Neural cell (in vitro differentiated cells): ENCODE results near the gene EMILIN3.

Source experiments
- TAF1 ChIP-seq: IDR thresholded peaks from 2 replicates; pipeline ENCODE4 v1.6.1; 2012; ENCODE audit warnings: low read depth
- TF ChIP-seq, protein P1 (sequence below): fragments of 450-650 bp; IDR thresholded peaks from 2 replicates; pipeline ENCODE4 v1.5.1; 2014; ENCODE audit warnings: antibody characterized with exemption, mild to moderate bottlenecking, moderate library complexity; ENCODE audit not compliant: poor library complexity, severe bottlenecking

DNA sequence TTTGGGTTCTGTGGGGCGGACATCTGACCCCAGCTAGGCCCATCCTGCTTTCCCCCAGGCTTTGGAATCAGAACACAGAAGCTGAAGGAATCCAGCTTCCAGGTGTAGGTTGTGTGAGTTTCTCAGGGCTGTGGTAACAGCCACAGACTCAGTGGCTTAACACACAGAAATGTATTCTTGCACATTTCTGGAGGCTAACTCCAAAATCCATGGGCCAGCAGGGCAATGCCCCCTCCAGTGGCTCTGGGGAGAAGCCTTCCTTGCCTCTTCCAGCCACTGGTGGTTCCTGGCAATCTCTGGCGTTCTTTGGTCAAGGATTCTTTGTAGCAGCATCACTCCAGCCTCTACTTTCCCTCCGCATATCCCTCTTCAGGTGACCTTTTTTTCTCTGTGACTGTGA, 1.3 kb upstream of the EMILIN3 start:
- TF ChIP-seq, protein P1, sequence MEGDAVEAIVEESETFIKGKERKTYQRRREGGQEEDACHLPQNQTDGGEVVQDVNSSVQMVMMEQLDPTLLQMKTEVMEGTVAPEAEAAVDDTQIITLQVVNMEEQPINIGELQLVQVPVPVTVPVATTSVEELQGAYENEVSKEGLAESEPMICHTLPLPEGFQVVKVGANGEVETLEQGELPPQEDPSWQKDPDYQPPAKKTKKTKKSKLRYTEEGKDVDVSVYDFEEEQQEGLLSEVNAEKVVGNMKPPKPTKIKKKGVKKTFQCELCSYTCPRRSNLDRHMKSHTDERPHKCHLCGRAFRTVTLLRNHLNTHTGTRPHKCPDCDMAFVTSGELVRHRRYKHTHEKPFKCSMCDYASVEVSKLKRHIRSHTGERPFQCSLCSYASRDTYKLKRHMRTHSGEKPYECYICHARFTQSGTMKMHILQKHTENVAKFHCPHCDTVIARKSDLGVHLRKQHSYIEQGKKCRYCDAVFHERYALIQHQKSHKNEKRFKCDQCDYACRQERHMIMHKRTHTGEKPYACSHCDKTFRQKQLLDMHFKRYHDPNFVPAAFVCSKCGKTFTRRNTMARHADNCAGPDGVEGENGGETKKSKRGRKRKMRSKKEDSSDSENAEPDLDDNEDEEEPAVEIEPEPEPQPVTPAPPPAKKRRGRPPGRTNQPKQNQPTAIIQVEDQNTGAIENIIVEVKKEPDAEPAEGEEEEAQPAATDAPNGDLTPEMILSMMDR: no peak
- TF ChIP-seq TAF1: no peak
